BLaER1 (cell line): ENCODE measurements around the gene NUP37.
A peak's percentile ranks its signal among the peaks of the same experiment; 100 is the strongest.
"Not testable (repeated sequence)": the region's sequence is repeated elsewhere in the genome, so short reads cannot be mapped to it uniquely, and the experiment has no call there.

Experiments
- H3K27ac ChIP-seq: shearing (Covaris generic); formaldehyde crosslinking; 2 replicates; pipeline ENCODE4 v1.8.1; 2022
- H3K27me3 ChIP-seq: shearing (Covaris generic); formaldehyde crosslinking; 2 replicates; pipeline ENCODE4 v1.8.1; 2022
- H3K36me3 ChIP-seq: shearing (Covaris generic); formaldehyde crosslinking; 2 replicates; pipeline ENCODE4 v1.8.1; 2022
- H3K4me1 ChIP-seq: shearing (Covaris generic); formaldehyde crosslinking; 2 replicates; pipeline ENCODE4 v1.8.1; 2022
- H3K4me2 ChIP-seq: shearing (Covaris generic); formaldehyde crosslinking; 2 replicates; pipeline ENCODE4 v1.8.1; 2022
- H3K4me3 ChIP-seq: shearing (Covaris generic); formaldehyde crosslinking; 2 replicates; pipeline ENCODE4 v1.8.1; 2022
- H3K9ac ChIP-seq: shearing (Covaris generic); formaldehyde crosslinking; 2 replicates; pipeline ENCODE4 v1.8.1; 2022
- H3K9me3 ChIP-seq: shearing (Covaris generic); formaldehyde crosslinking; 2 replicates; pipeline ENCODE4 v1.8.1; 2022
- H4K20me1 ChIP-seq: shearing (Covaris generic); formaldehyde crosslinking; 2 replicates; pipeline ENCODE4 v1.8.1; 2022
- Cebpa-rat ChIP-seq: shearing (Covaris generic); IDR thresholded peaks from 2 replicates; pipeline ENCODE4 v1.8.1; 2022

Gene NUP37

DNA sequence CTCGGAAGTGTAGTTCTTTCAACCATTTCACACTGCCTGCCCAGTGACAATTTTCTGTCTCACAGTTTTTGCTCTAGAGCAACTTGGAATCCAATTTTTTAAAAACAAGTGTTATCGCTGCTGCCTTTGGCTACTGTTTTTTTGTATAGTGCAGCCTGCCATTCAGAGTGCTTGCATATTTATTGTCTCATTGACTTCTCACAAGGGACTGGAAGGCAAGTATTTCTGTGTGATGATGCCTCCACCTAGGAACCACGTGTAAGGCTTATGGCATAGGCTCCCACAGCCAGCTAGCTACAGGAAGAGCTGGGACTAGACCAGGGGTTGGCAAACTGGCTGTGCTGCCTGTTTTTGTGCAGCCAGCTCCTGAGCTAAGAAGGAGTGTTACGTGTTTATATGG, 972 bp upstream of the NUP37 start:
- Histone ChIP-seq H4K20me1 (no peaks in the 10 kb centered on the region), H3K36me3 (peaks cover 44% of the 10 kb centered on the region), H3K4me1 (peaks cover 36% of the 10 kb centered on the region), H3K27me3 (no peaks in the 10 kb centered on the region), H3K4me3 (peak overlapping the region; percentile 70), H3K9me3 (no peaks in the 10 kb centered on the region), H3K9ac (peak overlapping the region; percentile 79), H3K4me2 (peak overlapping the region; percentile 95), H3K27ac (peak overlapping the region; percentile 79)
- TF ChIP-seq Cebpa-rat, result no peak

DNA sequence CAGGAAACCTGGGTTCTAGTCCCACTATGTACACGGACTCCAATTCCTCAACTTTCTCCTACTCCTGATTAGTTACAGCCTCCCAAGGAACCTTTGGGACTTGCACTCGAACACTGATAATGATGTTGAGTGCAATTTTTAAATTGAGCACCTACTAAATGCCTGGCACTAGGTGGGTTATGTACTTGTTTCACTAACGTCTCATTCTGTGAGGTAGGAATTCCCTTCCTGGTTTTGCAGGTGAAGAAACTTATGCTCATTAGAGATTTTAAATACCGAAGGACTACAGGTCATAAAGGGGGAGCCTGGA, 605 bp upstream of the NUP37 start:
- H3K4me2 ChIP-seq, result peak overlapping the region; percentile 95
- H3K27ac ChIP-seq, result peak overlapping the region; percentile 79
- peak overlapping the region; percentile 70 for H3K4me3 ChIP-seq
- H3K9me3 ChIP-seq, result no peaks in the 10 kb centered on the region
- no peak for TF ChIP-seq Cebpa-rat
- H4K20me1 ChIP-seq, result no peaks in the 10 kb centered on the region
- H3K27me3 ChIP-seq, result no peaks in the 10 kb centered on the region
- peak overlapping the region; percentile 79 for H3K9ac ChIP-seq
- peaks cover 40% of the 10 kb centered on the region for H3K36me3 ChIP-seq
- H3K4me1 ChIP-seq, result peaks cover 36% of the 10 kb centered on the region

DNA sequence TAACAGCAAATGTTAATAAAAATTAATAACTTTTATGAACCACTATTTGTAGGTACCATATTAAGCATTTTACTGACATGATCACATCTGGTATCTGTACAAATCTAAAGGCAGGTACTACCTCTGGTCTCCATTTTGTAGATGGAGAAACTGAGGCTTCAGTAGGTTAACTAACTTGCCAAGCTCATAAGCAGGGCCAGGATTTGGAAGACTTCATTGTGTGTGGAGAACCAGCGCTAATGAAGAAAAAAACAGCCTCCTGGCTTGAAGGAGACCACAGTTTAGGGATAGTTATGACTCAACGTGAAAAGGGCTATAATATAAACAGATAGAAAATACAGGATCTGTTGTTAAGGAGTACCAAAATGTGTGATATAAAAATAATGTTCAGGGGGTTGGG, 1.0 kb downstream of the NUP37 start:
- H3K9ac ChIP-seq, result peak overlapping the region; percentile 79; the same call in 1 of the 2 replicates
- H3K4me3 ChIP-seq, result peak overlapping the region; percentile 70
- no peak for TF ChIP-seq Cebpa-rat
- no peaks in the 10 kb centered on the region for H4K20me1 ChIP-seq
- H3K4me1 ChIP-seq, result peaks cover 36% of the 10 kb centered on the region
- H3K9me3 ChIP-seq, result no peaks in the 10 kb centered on the region
- peaks cover 35% of the 10 kb centered on the region; the same call in 1 of the 2 replicates for H3K36me3 ChIP-seq
- no peak overlapping the region for H3K27ac ChIP-seq
- H3K27me3 ChIP-seq, result no peaks in the 10 kb centered on the region
- H3K4me2 ChIP-seq, result peak overlapping the region; percentile 95

DNA sequence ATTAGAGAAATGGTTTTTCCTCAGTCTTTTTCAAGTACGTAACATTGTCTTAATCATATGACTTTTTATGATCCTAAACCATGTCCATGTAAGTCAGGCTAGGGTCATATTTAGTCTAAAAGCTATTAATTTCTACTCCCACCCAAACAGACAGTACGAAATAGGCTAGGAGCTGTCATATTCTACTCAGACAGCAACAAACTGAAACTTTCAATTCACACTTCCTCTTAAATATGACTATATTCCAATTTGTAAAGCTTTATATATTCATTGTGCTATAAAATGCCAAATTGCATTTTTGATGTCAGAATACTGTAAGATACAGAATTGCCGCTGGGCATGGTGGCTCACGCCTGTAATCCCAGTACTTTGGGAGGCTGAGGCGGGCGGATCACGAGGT, 3.5 kb downstream of the NUP37 start:
- H4K20me1 ChIP-seq, result no peaks in the 10 kb centered on the region
- no peak overlapping the region for H3K4me2 ChIP-seq
- peaks cover 31% of the 10 kb centered on the region for H3K36me3 ChIP-seq
- H3K9ac ChIP-seq, result no peak overlapping the region
- H3K4me3 ChIP-seq, result no peak overlapping the region
- no peaks in the 10 kb centered on the region for H3K27me3 ChIP-seq
- peaks cover 18% of the 10 kb centered on the region for H3K4me1 ChIP-seq
- H3K9me3 ChIP-seq, result no peaks in the 10 kb centered on the region
- no peak overlapping the region for H3K27ac ChIP-seq
- no peak for TF ChIP-seq Cebpa-rat

DNA sequence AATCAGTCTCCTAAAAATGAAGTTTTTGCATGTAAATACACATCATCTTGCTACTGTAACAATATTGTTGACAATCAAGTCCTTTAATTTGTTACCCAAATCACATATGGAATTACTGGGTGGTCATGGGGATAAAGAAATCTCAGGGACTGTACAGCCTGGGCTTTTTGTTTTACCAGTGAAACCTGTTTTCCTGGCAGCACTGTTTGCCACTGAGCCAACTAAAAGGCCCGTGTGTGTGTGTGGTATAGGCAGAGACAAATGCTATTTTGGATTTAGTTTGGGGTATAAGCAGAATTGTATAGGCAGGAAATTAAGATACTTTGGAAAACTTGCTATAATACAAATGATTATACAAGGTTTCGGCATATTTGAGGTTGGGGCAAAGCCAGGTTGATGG, 5.7 kb downstream of the NUP37 start:
- Histone ChIP-seq H3K27me3 (no peaks in the 10 kb centered on the region), H3K4me1 (peaks cover 6% of the 10 kb centered on the region), H3K9ac (no peak overlapping the region), H3K36me3 (peaks cover 49% of the 10 kb centered on the region), H3K9me3 (no peaks in the 10 kb centered on the region), H4K20me1 (no peaks in the 10 kb centered on the region), H3K4me2 (no peak overlapping the region), H3K4me3 (no peak overlapping the region), H3K27ac (no peak overlapping the region)
- TF ChIP-seq Cebpa-rat, result no peak

DNA sequence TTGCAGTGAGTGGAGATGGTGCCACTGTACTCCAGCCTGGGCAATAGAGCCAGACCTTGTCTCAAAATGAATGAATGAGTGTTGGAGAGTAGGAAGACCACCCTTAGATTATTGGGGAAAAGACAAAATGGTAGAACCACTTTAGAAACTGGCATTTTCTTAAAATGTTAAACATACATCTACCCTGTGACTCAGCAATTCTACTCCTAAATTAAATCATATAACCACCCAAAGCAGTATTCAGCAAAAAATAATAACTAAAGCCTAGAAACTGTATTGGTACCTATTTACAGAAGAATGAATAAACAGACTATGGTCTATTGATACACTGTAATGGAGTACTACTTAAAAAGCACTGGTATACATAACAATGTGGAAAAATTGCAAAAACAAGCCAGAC, 9.1 kb downstream of the NUP37 start:
- H3K27ac ChIP-seq, result no peak overlapping the region
- no peaks in the 10 kb centered on the region for H4K20me1 ChIP-seq
- no peak overlapping the region for H3K4me2 ChIP-seq
- peaks cover 25% of the 10 kb centered on the region for H3K9me3 ChIP-seq
- H3K4me1 ChIP-seq, result no peaks in the 10 kb centered on the region
- no peak for TF ChIP-seq Cebpa-rat
- no peaks in the 10 kb centered on the region for H3K27me3 ChIP-seq
- H3K36me3 ChIP-seq, result peaks cover 52% of the 10 kb centered on the region
- H3K9ac ChIP-seq, result no peak overlapping the region
- H3K4me3 ChIP-seq, result no peak overlapping the region

DNA sequence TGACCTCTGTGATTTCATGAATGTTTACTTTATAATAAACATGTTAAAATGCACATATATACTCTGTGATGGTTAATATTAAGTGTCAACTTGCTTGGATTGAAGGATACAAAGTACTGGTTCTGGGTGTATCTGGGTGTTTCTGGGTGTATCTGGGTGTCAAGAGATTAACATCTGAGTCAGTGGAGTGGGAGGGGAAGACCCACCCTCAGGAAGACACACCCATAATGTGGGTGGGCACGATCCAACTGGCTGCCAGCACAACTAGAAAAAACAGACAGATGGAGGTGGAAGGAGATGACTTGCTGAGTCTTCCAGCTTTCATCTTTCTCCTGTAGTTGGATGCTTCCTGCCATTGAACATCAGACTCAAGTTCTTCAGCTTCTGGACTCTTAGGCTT, 11.9 kb downstream of the NUP37 start:
- peaks cover 35% of the 10 kb centered on the region for H3K9me3 ChIP-seq
- H3K9ac ChIP-seq, result no peak overlapping the region
- H3K4me3 ChIP-seq, result no peak overlapping the region
- no peak for TF ChIP-seq Cebpa-rat
- no peak overlapping the region for H3K27ac ChIP-seq
- no peaks in the 10 kb centered on the region for H3K27me3 ChIP-seq
- H3K36me3 ChIP-seq, result peaks cover 74% of the 10 kb centered on the region
- no peaks in the 10 kb centered on the region for H4K20me1 ChIP-seq
- H3K4me1 ChIP-seq, result no peaks in the 10 kb centered on the region
- no peak overlapping the region for H3K4me2 ChIP-seq

DNA sequence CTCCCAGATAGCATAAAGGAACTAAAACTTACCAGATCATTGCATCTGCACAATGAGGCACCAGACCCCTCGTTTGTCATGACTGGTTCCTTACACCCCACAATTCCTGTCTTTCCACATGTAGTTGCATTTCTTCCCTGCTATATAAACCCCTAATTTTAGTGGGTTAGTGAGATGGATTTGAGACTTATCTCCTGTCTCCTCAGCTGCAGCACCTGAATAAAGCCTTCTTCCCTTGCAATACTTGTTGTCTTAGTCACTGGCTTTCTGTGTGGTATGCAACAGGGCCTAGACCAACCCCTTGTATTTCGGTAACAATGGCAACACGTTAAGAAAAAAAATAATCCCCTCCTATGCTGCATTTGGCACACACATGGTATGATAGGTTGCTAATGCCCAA, 13.0 kb downstream of the NUP37 start:
- H3K27ac ChIP-seq, result no peak overlapping the region
- H3K4me2 ChIP-seq, result no peak overlapping the region
- H3K4me3 ChIP-seq, result no peak overlapping the region
- H3K9ac ChIP-seq, result no peak overlapping the region
- H4K20me1 ChIP-seq, result no peaks in the 10 kb centered on the region
- no peak for TF ChIP-seq Cebpa-rat
- peaks cover 73% of the 10 kb centered on the region for H3K36me3 ChIP-seq
- H3K27me3 ChIP-seq, result no peaks in the 10 kb centered on the region
- peaks cover 35% of the 10 kb centered on the region for H3K9me3 ChIP-seq
- no peaks in the 10 kb centered on the region for H3K4me1 ChIP-seq

DNA sequence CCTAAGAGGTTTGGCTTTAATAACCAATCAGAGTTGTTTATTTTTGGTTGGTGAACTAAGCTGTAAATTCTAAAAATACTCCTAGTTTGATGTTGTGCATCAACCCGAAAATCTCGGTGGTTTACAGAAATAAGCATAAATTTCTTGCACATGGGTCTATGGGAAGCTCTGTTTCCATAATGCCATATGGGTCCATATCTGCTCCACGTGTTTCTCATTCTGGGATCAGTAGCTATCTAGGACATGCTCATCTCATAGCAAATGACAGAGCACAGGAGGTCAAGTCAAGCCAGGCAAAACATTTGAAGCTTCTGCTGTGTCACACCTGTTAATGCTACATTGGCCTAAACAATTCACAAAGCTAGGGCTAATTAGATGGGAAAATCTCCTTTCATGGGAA, 23.1 kb downstream of the NUP37 start:
- peaks cover 25% of the 10 kb centered on the region for H3K36me3 ChIP-seq
- H3K4me2 ChIP-seq, result peak overlapping the region; percentile 11; the same call in 1 of the 2 replicates
- H3K27ac ChIP-seq, result no peak overlapping the region
- no peak for TF ChIP-seq Cebpa-rat
- H3K4me3 ChIP-seq, result no peak overlapping the region
- H3K9ac ChIP-seq, result no peak overlapping the region
- H4K20me1 ChIP-seq, result no peaks in the 10 kb centered on the region
- no peaks in the 10 kb centered on the region for H3K27me3 ChIP-seq
- peaks cover 5% of the 10 kb centered on the region for H3K4me1 ChIP-seq
- no peaks in the 10 kb centered on the region for H3K9me3 ChIP-seq

DNA sequence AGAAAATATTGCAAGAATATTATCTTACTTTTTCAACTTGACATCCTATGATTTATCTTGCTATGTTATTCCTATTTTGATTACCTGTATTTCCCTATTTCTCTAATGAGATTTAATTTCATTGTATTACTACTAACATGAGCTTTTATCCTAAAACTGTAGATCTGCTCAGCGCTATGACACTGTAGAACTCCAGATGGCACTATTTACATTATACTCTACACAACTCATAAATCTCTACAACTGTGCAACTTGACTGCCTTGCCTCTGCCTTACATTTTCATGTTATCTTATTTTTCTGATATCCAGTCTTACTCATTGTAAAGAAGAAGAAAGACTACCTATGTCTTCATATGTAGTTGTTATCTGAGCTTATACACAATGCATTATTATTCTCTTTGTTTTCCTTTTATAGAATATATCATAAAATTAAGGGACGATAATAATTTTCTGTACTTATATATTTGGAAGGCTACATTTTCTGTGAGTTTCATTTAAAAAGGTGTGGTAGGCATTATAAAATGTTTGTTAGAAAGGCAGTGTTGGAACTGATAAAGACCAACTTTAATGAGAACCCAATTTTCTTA, 24.1 kb downstream of the NUP37 start:
- Histone ChIP-seq H3K9ac (no peak overlapping the region), H3K4me2 (no peak overlapping the region), H4K20me1 (no peaks in the 10 kb centered on the region), H3K27ac (no peak overlapping the region), H3K9me3 (no peaks in the 10 kb centered on the region), H3K4me3 (no peak overlapping the region), H3K36me3 (peaks cover 28% of the 10 kb centered on the region), H3K4me1 (peaks cover 5% of the 10 kb centered on the region), H3K27me3 (no peaks in the 10 kb centered on the region)
- TF ChIP-seq Cebpa-rat, result no peak

DNA sequence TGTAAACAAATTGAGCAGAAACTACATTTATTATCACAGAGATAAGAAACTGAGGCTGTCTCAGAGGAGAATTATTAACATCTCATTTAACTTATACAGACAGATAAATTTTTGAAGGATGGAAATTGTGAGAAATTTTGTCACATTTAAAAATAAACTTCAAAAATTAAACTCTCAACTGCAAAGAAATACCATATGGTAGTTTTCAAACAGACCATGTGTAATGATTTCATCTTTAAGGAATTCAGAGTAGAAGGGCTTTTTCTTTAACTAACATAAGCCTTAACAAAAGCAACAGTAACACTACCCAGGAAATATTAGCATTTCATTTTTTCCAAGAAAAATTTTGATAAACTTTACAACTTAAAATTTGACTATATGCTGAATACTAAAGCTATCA, 26.6 kb downstream of the NUP37 start:
- H3K4me2 ChIP-seq, result no peak overlapping the region
- no peak for TF ChIP-seq Cebpa-rat

DNA sequence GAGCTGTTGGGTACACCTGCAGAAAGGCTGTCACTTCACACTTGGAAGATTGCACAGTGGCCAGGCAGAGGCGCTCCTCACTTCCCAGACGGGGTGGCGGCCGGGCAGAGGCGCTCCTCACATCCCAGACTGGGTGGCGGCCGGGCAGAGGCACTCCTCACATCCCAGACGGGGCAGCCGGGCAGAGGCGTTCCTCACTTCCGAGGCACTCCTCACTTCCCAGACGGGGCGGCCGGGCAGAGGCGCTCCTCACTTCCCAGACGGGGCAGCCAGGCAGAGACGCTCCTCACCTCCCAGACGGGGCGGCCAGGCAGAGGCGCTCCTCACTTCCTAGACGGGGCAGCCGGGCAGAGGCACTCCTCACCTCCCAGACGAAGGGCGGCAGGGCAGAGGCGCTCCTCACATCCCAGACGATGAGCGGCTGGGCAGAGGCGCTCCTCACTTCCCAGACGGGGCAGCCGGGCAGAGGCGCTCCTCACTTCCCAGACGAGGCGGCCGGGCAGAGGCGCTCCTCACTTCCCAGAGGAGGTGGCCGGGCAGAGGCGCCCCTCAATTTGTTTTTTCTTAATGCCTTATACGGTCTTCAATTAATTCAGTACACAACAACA, 30.6 kb downstream of the NUP37 start:
- H3K36me3 ChIP-seq, result peaks cover 33% of the 10 kb centered on the region
- H3K9me3 ChIP-seq, result peaks cover 13% of the 10 kb centered on the region
- not testable (repeated sequence) for H3K4me2 ChIP-seq, H3K9ac ChIP-seq, H3K4me1 ChIP-seq, H3K27ac ChIP-seq, H4K20me1 ChIP-seq, H3K4me3 ChIP-seq, H3K27me3 ChIP-seq

More for the DNA sequence above, 26.6 kb downstream of the NUP37 start:
- peaks cover 21% of the 10 kb centered on the region for H3K36me3 ChIP-seq
- H4K20me1 ChIP-seq, result no peaks in the 10 kb centered on the region
- H3K4me1 ChIP-seq, result peaks cover 5% of the 10 kb centered on the region
- peaks cover 13% of the 10 kb centered on the region for H3K9me3 ChIP-seq
- no peak overlapping the region for H3K27ac ChIP-seq
- no peak overlapping the region for H3K9ac ChIP-seq
- H3K27me3 ChIP-seq, result no peaks in the 10 kb centered on the region
- H3K4me3 ChIP-seq, result no peak overlapping the region
